Measurements from ENCODE around the gene P4HB.

The P4HB gene

GRCh38 chr17:81844327-81844851, 15.9 kb downstream of the P4HB start:
- peaks cover 21 to 31% of the 10 kb centered on the region in 2 experiments for H3K4me1 ChIP-seq (ENCODE audit: control insufficient read depth in 1 of 2, insufficient read depth in 1 of 2, low read depth in 1 of 2, low read length in 1 of 2)
- no peak for TF ChIP-seq CTCF (IDR thresholded peaks at IDR 0.05)
- H3K36me3 ChIP-seq = peaks cover 67% of the 10 kb centered on the region
- no peak overlapping the region for H3K4me3 ChIP-seq (ENCODE audit: low read depth in 1 of 2, low read length in 1 of 2)
- no peaks in the 10 kb centered on the region for H3K9me3 ChIP-seq
- H3K27ac ChIP-seq = no peak overlapping the region
- H3K27me3 ChIP-seq = no peaks in the 10 kb centered on the region

GRCh38 chr17:81843713-81844326, 16.5 kb downstream of the P4HB start:
- Histone ChIP-seq H3K36me3 (peaks cover 63% of the 10 kb centered on the region), H3K4me3 (ENCODE audit: low read depth in 1 of 2, low read length in 1 of 2) (no peak overlapping the region), H3K9me3 (no peaks in the 10 kb centered on the region), H3K27ac (peak overlapping the region; percentile 33), H3K27me3 (no peaks in the 10 kb centered on the region), H3K4me1 (ENCODE audit: control insufficient read depth in 1 of 2, insufficient read depth in 1 of 2, low read depth in 1 of 2, low read length in 1 of 2) (peaks cover 26 to 37% of the 10 kb centered on the region in 2 experiments)
- no peak for TF ChIP-seq CTCF (IDR thresholded peaks at IDR 0.05)

- Histone ChIP-seq H3K9me3 (no peaks in the 10 kb centered on the region), H3K36me3 (peaks cover 58% of the 10 kb centered on the region), H3K27me3 (no peaks in the 10 kb centered on the region), H3K4me1 (ENCODE audit: control insufficient read depth in 1 of 2, insufficient read depth in 1 of 2, low read depth in 1 of 2, low read length in 1 of 2) (peaks cover 35 to 46% of the 10 kb centered on the region in 2 experiments), H3K27ac (peak overlapping the region; percentile 33), H3K4me3 (ENCODE audit: low read depth in 1 of 2, low read length in 1 of 2) (no peak overlapping the region)
- TF ChIP-seq CTCF (IDR thresholded peaks at IDR 0.05) = no peak
Measured at GRCh38 chr17:81842725-81843504, 17.4 kb downstream of the P4HB start.

GRCh38 chr17:81842378-81842724, 18.0 kb downstream of the P4HB start:
- no peaks in the 10 kb centered on the region for H3K9me3 ChIP-seq
- TF ChIP-seq CTCF (IDR thresholded peaks at IDR 0.05) = no peak
- peaks cover 53% of the 10 kb centered on the region for H3K36me3 ChIP-seq

GRCh38 chr17:81841866-81842265, 18.5 kb downstream of the P4HB start:
- Histone ChIP-seq H3K4me1 (ENCODE audit: control insufficient read depth in 1 of 2, insufficient read depth in 1 of 2, low read depth in 1 of 2, low read length in 1 of 2) (peaks cover 46 to 56% of the 10 kb centered on the region in 2 experiments), H3K9me3 (no peaks in the 10 kb centered on the region), H3K27ac (no peak overlapping the region), H3K27me3 (no peaks in the 10 kb centered on the region), H3K36me3 (peaks cover 48% of the 10 kb centered on the region), H3K4me3 (ENCODE audit: low read depth in 1 of 2, low read length in 1 of 2) (no peak overlapping the region)
- no peak for TF ChIP-seq CTCF (IDR thresholded peaks at IDR 0.05)

More at GRCh38 chr17:81842378-81842724, 18.0 kb downstream of the P4HB start:
- Histone ChIP-seq H3K4me3 (ENCODE audit: low read depth in 1 of 2, low read length in 1 of 2) (no peak overlapping the region), H3K27ac (no peak overlapping the region), H3K4me1 (ENCODE audit: control insufficient read depth in 1 of 2, insufficient read depth in 1 of 2, low read depth in 1 of 2, low read length in 1 of 2) (peaks cover 41 to 51% of the 10 kb centered on the region in 2 experiments), H3K27me3 (no peaks in the 10 kb centered on the region)

Measured in neutrophil (primary cell).